NCI-H460 (cell line): ENCODE measurements around the gene SCGB3A1. TPM values are rescaled to one million over a fixed set of nuclear protein-coding genes. Genes with fewer than 3 reads are reported as not detected.

Source experiments
- DNase-seq: peaks from one replicate; pipeline ENCODE4 v3.0.0-alpha.2; 2016; ENCODE audit warnings: low read depth; ENCODE audit errors: extremely low read depth
- total RNA-seq: library from RNA; depleted of rRNA; stranded (reverse); fragments of >200 nt; shearing (Covaris generic); gene quantifications from 2 replicates; pipeline ENCODE4 v1.2.3, GENCODE V29; 2014

Gene SCGB3A1
- total RNA-seq, 1 experiment from 2014 or later = not detected

GRCh38 chr5:180606215-180606785 is 15.0 kb upstream of the SCGB3A1 start:
- no peak for DNase-seq

GRCh38 chr5:180605554-180606214 is 14.4 kb upstream of the SCGB3A1 start:
- peak; percentile 62 for DNase-seq

GRCh38 chr5:180604271-180604670 is 13.0 kb upstream of the SCGB3A1 start:
- DNase-seq = no peak

- DNase-seq = no peak
These were observed 11.8 kb upstream of the SCGB3A1 start for GRCh38 chr5:180603076-180603594.

GRCh38 chr5:180602481-180603075 is 11.3 kb upstream of the SCGB3A1 start:
- no peak for DNase-seq

GRCh38 chr5:180601591-180602480 is 10.5 kb upstream of the SCGB3A1 start:
- DNase-seq = no peak

- no peak for DNase-seq
These were observed 9.3 kb upstream of the SCGB3A1 start for GRCh38 chr5:180600554-180601041.

GRCh38 chr5:180599981-180600553 is 8.8 kb upstream of the SCGB3A1 start:
- DNase-seq = no peak

- DNase-seq = no peak
These were observed 8.3 kb upstream of the SCGB3A1 start for GRCh38 chr5:180599590-180599914.

GRCh38 chr5:180598797-180599589 is 7.7 kb upstream of the SCGB3A1 start:
- DNase-seq = no peak

GRCh38 chr5:180598316-180598701 is 7.0 kb upstream of the SCGB3A1 start:
- no peak for DNase-seq

- no peak for DNase-seq
These were observed 5.5 kb upstream of the SCGB3A1 start for GRCh38 chr5:180596668-180597231.

- no peak for DNase-seq
These were observed 4.9 kb upstream of the SCGB3A1 start for GRCh38 chr5:180596115-180596667.

- DNase-seq = no peak
These were observed 4.2 kb upstream of the SCGB3A1 start for GRCh38 chr5:180595381-180596114.

GRCh38 chr5:180595046-180595379 is 3.7 kb upstream of the SCGB3A1 start:
- no peak for DNase-seq

- no peak for DNase-seq
These were observed 3.2 kb upstream of the SCGB3A1 start for GRCh38 chr5:180594311-180595045.

- DNase-seq = no peak
These were observed 2.3 kb upstream of the SCGB3A1 start for GRCh38 chr5:180593446-180594206.
